GM10847 (cell line): Measurements from ENCODE around the gene TNRC6A.

Experiments used
- POLR2A ChIP-seq: IDR thresholded peaks from 2 replicates; pipeline ENCODE4 v1.6.1; 2011; ENCODE audit not compliant: insufficient read length; ENCODE audit errors: extremely low read depth

Gene TNRC6A

GRCh38 chr16:24745391-24745790 is 15.9 kb downstream of the TNRC6A start:
- TF ChIP-seq POLR2A, result no peak

GRCh38 chr16:24745791-24746190 is 16.3 kb downstream of the TNRC6A start:
- no peak for TF ChIP-seq POLR2A

GRCh38 chr16:24747441-24747840 is 18.0 kb downstream of the TNRC6A start:
- TF ChIP-seq POLR2A, result no peak

- TF ChIP-seq POLR2A, result no peak
Observed at GRCh38 chr16:24748242-24748641, 18.8 kb downstream of the TNRC6A start.

- no peak for TF ChIP-seq POLR2A
Observed at GRCh38 chr16:24749310-24749709, 19.9 kb downstream of the TNRC6A start.

GRCh38 chr16:24753000-24753399 is 23.5 kb downstream of the TNRC6A start:
- no peak for TF ChIP-seq POLR2A

GRCh38 chr16:24753437-24753836 is 24.0 kb downstream of the TNRC6A start:
- TF ChIP-seq POLR2A, result no peak

- TF ChIP-seq POLR2A, result no peak
Observed at GRCh38 chr16:24754543-24754942, 25.1 kb downstream of the TNRC6A start.

DNA sequence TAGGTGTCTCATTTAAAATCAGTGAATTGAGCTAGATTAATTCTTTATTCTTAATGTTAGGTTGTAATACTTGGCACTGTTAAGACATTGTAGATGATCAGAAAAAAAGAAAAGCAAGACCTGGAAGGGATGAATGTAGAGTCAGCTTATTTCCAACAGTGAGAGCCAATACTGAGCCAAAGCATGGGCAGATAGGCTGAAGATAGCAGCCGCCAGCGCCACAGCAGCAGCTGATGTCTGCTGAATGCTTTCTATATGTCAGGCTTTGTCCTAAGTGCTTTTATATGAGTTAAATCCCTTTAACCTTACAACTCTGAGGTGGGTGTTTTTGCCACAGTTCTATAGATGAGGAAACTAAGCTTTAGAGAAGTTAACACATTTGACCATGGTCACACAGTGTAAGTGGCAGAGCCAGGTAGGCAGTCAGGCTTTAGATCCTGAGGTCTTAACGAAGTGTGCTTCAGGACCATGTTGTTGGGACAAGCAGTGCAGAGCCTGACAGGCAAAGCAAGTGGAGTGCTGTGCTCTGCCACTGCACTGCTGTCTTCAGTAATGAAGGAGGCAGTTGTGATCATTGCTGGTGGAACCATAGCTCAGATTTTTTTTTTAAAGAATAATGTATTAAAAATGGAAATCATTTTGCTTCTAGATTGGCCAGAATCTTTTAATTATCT is 25.9 kb downstream of the TNRC6A start:
- TF ChIP-seq POLR2A, result no peak

GRCh38 chr16:24758373-24758772 is 28.9 kb downstream of the TNRC6A start:
- TF ChIP-seq POLR2A, result no peak

DNA sequence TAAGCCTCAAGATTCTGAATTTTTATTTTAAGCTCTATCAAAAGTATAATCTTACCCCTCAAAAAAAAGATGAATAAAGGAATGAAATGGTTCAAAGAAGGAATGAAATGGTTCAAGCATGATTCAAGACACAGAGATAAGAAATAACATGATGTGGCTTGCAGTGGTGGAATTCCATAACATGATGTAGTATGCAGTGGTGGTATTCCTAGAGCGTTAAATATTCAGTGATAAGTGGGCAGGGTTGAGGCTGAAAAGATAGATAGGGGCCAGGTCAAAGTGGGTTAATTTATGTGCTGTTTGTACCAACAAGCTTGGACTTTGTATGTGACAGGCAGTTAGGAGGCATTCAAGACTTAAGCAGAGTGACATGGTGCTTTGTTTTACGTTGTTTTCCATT is 29.6 kb downstream of the TNRC6A start:
- no peak for TF ChIP-seq POLR2A

- no peak for TF ChIP-seq POLR2A
Observed at GRCh38 chr16:24761526-24761925, 32.1 kb downstream of the TNRC6A start.

- no peak for TF ChIP-seq POLR2A
Observed at GRCh38 chr16:24764916-24765315, 35.5 kb downstream of the TNRC6A start.

GRCh38 chr16:24766057-24766456 is 36.6 kb downstream of the TNRC6A start:
- TF ChIP-seq POLR2A, result no peak

- no peak for TF ChIP-seq POLR2A
Observed at GRCh38 chr16:24769806-24770205, 40.4 kb downstream of the TNRC6A start.

GRCh38 chr16:24771132-24771778 is 41.8 kb downstream of the TNRC6A start:
- no peak for TF ChIP-seq POLR2A

GRCh38 chr16:24771779-24772157 is 42.3 kb downstream of the TNRC6A start:
- TF ChIP-seq POLR2A, result no peak
